ENCODE data around the gene MAP7.
A peak's percentile ranks its signal among the peaks of the same experiment; 100 is the strongest.

MAP7 gene

GRCh38 chr6:136528477-136528876 is 21.7 kb downstream of the MAP7 start:
- DNase-seq: peak; percentile 18

GRCh38 chr6:136527831-136528230 is 22.4 kb downstream of the MAP7 start:
- DNase-seq: no peak

- peak; percentile 68 for DNase-seq
Observed at GRCh38 chr6:136526937-136527336, 23.3 kb downstream of the MAP7 start.

- peak; percentile 84 for DNase-seq
Observed at GRCh38 chr6:136526196-136526930, 23.9 kb downstream of the MAP7 start.

- DNase-seq: peak; percentile 69
Observed at GRCh38 chr6:136525586-136526195, 24.5 kb downstream of the MAP7 start.

- peak; percentile 70 for DNase-seq
Observed at GRCh38 chr6:136524936-136525413, 25.2 kb downstream of the MAP7 start.

- peak; percentile 56 for DNase-seq
Observed at GRCh38 chr6:136524339-136524935, 25.8 kb downstream of the MAP7 start.

- DNase-seq: peak; percentile 73
Observed at GRCh38 chr6:136523196-136523595, 27.0 kb downstream of the MAP7 start.

GRCh38 chr6:136522636-136523035 is 27.6 kb downstream of the MAP7 start:
- no peak for DNase-seq

GRCh38 chr6:136521911-136522310 is 28.3 kb downstream of the MAP7 start:
- DNase-seq: no peak

- DNase-seq: no peak
Observed at GRCh38 chr6:136521427-136521826, 28.8 kb downstream of the MAP7 start.

GRCh38 chr6:136520517-136520916 is 29.7 kb downstream of the MAP7 start:
- no peak for DNase-seq

- no peak for DNase-seq
Observed at GRCh38 chr6:136517582-136517981, 32.6 kb downstream of the MAP7 start.

GRCh38 chr6:136517002-136517401 is 33.2 kb downstream of the MAP7 start:
- DNase-seq: no peak

- no peak for DNase-seq
Observed at GRCh38 chr6:136514591-136514990, 35.6 kb downstream of the MAP7 start.

GRCh38 chr6:136511926-136512325 is 38.3 kb downstream of the MAP7 start:
- DNase-seq: no peak

- no peak for DNase-seq
Observed at GRCh38 chr6:136511397-136511796, 38.8 kb downstream of the MAP7 start.

GRCh38 chr6:136510782-136511181 is 39.4 kb downstream of the MAP7 start:
- DNase-seq: no peak

GRCh38 chr6:136510299-136510698 is 39.9 kb downstream of the MAP7 start:
- no peak for DNase-seq

- DNase-seq: no peak
Observed at GRCh38 chr6:136508725-136509392, 41.4 kb downstream of the MAP7 start.

GRCh38 chr6:136506124-136506799 is 44.0 kb downstream of the MAP7 start:
- DNase-seq: no peak

GRCh38 chr6:136503303-136504029 is 46.8 kb downstream of the MAP7 start:
- no peak for DNase-seq

All from midbrain (tissue), 1 donor.